Suppressor macrophage treated with lipopolysaccharide for 1 hour (primary cell): Measurements from ENCODE around the gene TANGO2.

Experiments
- DNase-seq, 3 donors: peaks; one replicate each; pipeline ENCODE4 v3.0.0-alpha.2; 2020 to 2022

Gene TANGO2

DNA sequence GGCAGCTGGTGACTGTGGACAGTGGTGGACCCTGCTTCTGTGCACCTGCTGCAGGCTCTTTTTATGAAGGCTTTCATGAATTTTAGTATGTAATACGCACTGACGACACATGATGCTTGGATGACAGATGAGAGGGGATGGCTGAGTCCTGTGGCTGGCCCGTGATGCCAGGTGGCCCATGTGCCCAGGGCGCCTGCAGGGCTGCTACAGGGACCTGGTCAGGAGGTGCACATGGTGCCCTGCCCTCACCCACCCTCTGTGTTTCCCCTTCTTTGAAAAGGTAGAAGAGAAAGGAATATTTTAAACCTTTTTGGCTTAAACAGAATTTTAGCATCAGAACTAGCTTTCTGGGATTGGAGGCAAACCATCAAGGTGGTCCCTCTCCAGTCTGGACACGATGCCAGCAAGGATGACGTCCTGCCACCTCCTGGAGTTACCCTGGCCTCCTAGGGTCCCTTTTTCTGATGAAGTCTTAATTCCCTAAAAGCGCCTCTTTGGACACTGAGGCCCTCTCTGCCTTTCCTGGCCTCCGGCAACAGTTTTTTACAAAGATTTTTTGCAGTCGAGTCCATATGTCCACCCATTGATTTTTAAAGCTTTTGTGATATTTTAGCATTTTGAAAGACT is 89.6 kb downstream of the TANGO2 start:
- no peak for DNase-seq

DNA sequence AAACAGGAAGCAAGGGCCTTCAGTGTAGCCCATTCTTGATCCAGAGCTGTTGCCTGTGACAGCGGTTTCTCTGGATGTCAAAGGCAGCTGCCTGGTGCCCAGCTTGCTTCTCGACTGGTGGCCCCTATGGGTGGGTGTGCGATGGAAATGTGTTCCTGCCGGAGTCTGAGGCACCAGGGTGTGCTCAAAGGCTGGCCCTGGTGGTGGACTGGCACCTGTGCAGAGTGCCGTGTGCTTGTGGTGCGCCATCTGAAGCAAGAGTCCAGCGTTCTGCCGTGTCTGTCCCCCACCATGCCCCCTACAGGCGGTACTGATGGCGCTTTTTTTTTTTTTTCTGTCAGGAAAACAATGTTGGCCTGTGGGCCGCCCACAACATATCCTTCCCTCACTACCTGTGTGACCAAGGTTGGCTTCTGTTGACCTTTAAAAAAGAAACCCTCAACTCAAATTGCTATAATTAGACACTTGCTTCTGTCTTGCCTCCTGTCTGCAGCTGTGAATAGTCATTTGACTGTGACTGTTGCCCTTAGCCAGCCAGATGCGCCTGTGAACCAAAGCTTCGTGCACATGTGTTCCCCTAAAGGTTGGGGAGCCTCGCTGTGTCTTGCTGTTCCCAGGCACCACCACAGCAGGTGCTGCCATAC is 90.3 kb downstream of the TANGO2 start:
- DNase-seq = peak in 1 of 3 donors; percentile 10

DNA sequence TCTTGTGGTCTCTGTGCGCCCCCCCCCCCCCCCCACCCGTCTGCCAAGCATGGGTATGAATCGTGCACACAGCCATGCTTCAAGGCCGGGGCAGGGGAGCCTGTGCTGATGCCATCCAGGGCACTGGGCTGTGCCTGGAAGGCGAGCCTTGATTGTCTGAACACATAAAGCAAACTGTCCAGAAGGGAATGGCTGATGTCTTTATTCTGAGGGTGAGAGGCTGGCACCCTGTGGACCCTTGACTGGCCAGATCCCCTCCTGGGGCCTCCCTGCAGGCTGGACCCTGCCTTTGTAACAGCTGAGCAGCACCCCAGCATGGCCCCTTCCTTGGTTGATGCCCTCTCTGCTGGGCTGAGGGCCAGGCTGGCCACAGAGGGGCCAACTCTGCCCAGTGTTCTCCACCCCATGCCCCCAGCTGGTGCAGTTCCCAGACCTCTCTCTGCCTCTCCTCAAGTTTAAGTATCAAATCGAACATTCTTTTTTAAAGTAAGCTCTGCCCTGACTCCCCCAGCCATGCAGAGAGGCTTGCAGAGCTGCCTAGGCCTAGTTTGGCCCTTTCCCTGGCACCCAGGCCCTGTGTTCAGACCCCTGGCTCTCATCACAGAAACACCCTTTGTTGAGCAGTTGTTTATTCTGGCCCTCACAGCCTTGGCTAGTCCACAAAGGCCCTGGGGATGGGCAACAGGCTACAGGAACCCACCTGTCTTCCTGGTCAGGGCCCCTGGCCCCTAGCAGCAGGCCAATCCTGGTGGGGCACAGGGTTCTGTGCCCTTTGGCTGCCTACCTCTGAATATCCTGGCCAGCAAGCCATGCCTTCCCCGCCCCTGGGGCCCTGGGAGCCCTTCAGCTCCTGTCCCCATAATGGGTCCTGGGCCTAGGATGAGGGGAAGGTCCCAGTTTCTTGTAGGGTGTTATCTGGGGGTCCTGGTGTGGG is 91.0 kb downstream of the TANGO2 start:
- no peak for DNase-seq

DNA sequence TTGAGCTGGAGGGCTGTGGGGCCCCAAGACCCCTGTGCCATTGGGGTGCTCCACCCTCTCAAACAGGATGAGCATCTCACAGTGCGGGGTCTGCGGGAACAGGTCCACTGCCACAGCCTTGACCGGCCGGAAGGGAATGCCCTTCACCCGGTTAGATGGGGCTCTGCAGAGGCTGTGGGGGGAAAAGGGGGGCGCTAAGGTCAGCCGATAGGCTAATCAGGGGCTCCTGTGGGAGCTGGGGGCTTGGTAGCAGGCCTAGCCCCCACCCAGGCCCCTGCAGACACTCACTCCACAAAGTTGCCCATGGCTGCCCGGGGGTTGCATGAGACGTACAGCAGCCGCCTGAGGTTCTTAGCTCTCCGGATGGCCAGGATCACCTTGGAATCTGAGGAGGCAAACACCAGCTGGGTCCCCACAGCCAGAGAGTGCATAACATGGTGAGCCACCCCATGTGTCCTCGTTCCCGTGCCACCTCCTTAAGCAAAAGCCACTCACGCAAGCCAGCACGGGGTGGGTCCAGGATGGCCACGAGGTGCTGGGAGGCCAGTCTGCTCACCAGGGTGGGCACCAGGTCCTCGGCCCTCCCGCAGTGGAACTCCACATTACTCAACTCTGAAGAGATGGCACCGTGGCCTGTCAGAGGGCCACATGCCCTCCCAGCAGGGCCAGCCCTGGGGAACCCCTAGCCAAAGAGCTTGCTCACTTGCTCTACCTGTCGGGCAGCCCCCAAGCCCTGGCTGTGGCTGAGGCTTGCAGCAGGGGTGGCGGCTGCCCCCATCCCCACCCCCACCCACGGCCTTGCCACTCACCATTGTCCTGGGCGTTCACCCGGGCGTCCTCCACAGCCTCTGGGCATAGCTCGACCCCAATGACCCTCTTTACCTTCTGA is 92.0 kb downstream of the TANGO2 start:
- DNase-seq = no peak

DNA sequence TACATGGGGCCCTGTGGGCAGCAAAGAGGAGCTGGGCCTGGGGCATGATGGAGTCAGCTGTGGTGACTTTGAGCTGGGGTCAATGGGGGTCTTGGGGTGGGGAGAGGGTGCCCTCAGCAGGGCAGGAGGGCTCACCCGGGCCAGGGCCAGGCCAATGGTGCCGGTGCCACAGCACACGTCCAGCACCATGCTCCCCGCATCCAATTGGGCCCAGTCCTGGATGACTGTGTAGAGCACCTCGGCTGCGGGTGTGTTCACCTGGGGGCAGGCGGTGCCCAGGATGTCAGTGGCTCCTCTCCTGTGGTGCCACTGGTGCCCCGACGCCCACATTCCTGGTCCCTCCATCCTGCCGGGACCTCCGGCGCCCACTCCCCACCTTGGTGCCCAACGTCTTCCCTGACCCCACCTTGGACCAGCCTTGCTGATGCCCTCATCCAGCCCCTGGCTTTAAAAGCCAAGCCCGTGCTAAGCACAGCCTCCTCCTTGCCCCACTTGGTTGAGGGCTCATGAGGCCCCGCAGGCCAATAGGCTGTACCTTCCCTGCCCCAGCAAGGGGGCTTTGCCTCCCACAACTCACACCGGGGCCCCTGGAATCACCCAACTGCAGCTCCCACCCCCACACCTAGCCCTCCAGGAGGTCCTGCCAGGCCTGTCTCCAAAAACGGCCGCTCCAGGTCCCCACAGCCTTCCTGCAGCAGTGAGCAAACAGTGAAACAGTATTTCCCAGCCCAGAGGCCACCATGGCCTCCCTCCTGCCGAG is 92.8 kb downstream of the TANGO2 start:
- DNase-seq = no peak

DNA sequence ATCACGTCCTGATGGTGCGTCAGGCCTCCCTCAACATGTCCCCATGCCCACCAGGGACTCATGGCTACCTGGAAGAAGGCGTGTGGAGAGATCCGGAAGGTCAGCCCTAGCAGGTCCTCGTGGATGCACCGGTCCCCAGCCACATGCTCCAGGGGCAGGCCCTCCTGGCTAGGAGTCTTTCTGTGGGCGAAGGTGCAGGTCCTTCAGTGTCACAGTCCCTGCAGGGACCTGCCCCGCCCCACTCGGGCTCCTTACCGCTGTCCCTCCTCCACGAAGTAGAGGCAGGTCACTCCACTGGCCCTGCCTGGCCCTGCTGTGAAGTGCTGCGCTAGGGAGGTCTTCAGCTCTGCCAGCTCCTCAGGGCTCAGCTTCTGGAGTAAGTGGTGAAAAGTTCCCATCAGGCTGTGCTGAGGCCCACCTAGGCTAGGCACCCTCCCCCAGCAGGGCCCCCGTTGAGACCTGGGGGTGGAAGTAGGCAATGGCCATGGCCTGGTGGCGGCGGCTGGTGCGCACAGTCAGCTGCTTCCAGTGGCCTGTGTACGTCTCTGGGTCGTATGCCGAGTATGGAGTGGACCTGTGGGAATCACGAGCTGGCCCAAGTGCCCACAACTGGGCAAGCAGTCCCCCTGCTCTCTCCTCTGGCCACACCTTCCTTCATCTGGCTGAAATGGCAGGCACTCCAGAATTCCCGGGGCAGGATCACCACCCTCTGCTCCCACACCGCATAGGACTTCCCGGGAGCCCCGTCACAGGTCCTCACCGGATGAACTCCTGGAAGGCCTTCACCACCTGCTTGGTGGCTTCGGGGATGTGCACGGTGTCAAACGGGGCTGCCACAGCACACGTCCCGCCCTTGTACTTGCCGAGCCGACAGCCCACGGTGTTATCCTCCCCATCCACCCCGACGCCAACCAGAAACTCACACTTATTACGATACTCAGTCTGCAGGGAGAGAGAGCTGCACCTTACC is 93.9 kb downstream of the TANGO2 start:
- no peak for DNase-seq

DNA sequence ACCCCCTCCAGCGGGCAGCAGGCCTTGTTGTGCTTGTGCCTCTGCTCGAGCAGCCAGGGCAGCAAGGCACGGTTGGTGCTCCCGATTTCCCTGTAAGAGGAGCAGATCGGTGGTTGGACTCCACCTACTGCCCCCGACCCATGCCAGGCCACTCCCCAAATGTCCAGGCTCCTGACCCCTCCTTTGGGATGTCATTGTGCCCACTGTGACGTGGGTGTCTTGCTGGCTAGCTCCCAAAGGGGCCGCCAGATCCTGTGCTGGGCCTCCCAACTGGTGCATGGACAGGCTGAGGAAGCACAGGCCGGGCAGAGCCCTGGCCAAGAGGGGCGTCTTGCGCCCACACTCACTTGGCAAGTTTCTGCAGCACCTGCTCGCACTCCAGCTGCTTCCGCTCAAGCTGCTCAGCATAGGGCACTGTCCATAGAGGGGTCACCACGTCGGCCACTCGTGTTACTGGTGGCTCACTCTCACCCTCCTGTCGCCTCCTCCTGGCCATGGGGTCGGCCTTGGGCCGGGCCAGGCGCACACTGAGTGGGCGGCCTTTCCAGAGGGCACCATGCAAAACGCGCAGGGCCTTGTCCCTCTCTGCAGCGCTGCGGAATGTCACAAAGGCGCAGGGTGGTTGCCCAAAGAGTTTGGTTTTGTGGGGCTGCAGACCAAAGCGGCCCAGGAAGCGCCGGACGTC is 94.9 kb downstream of the TANGO2 start, which contains the start of gene RANBP1:
RANBP1 (plus strand) TSS at position 414 of the 685 bp plus-strand sequence; CDS start at position 495, 81 bp downstream.
- no peak for DNase-seq

DNA sequence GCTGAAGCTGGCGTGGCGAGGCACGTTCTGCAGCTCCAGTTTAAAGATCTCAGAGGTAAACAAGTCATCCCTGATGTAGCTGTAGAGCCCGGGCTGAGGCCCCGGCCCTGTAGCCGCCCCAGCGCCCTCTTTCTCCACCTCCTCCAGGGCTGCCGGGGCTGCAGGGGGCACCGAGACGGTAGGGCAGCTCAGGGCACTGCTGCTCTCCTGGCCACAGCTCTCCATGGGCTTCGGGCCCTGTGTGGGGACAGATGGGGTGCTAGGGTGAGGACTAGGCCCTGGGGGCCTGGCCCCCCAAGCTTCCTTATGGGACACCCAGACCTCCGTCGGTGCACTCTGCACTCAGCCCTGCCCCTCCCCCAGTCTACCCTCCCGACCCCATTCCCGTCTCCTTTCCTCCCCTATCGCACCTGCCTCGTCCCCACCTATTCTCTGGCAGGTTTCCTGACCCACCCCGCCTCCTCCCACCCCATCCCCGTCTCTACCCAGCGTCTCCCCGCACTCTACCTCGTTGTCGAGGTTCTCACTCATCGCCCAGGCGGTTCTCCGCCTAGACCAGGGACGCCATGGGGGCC is 95.6 kb downstream of the TANGO2 start:
- no peak for DNase-seq
